Neural progenitor cell (in vitro differentiated cells): ENCODE measurements around the gene ST3GAL2.

Experiments
- EZH2 ChIP-seq: fragments of 200-600 bp; sonication (generic); IDR thresholded peaks from 2 replicates; pipeline ENCODE4 v1.6.1; 2017; ENCODE audit warnings: antibody characterized with exemption, mild to moderate bottlenecking, moderate library complexity
- TF ChIP-seq, protein P1 (sequence below): fragments of 200-600 bp; sonication (generic); IDR thresholded peaks from 2 replicates; pipeline ENCODE4 v1.5.1; 2017; ENCODE audit warnings: antibody characterized with exemption, mild to moderate bottlenecking

DNA sequence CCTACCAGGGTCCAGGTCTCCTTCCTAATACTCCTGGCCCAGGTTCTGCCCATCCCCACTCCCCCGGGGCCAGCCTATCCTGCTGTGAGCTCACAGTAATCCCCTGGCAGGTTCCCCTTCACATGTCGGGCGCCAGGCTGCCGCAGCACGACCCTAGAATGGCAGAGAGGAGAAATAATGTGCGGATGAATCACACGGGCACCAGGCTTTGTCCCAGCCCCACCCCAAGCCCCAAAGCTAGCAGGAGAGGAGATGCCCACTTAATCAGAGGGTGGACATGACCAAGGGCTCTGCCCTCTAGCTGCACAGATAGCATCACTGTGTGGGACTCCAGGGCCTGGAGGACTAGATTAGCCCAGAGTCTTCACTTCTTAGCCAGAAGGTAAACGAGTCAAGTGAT lies 39.5 kb downstream of the ST3GAL2 start:
- TF ChIP-seq, protein P1, sequence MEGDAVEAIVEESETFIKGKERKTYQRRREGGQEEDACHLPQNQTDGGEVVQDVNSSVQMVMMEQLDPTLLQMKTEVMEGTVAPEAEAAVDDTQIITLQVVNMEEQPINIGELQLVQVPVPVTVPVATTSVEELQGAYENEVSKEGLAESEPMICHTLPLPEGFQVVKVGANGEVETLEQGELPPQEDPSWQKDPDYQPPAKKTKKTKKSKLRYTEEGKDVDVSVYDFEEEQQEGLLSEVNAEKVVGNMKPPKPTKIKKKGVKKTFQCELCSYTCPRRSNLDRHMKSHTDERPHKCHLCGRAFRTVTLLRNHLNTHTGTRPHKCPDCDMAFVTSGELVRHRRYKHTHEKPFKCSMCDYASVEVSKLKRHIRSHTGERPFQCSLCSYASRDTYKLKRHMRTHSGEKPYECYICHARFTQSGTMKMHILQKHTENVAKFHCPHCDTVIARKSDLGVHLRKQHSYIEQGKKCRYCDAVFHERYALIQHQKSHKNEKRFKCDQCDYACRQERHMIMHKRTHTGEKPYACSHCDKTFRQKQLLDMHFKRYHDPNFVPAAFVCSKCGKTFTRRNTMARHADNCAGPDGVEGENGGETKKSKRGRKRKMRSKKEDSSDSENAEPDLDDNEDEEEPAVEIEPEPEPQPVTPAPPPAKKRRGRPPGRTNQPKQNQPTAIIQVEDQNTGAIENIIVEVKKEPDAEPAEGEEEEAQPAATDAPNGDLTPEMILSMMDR: no peak
- TF ChIP-seq EZH2: no peak
